GM23248 (cell line): Measurements from ENCODE around the gene RADIL. TPM values are rescaled to one million over a fixed set of nuclear protein-coding genes. Genes with fewer than 3 reads are reported as not detected.

Experiments used
- DNase-seq: peaks from one replicate; pipeline ENCODE4 v3.0.0-alpha.2; 2015
- H2AFZ ChIP-seq: fragments of 200-600 bp; sonication (generic); 2 replicates; pipeline ENCODE4 v1.6.1; 2016; ENCODE audit warnings: antibody characterized with exemption
- H3F3A ChIP-seq: fragments of 200-600 bp; sonication (generic); 2 replicates; pipeline ENCODE4 v1.6.1; 2016; ENCODE audit warnings: mild to moderate bottlenecking, antibody characterized with exemption, mixed run types; ENCODE audit not compliant: insufficient read depth
- H3K27ac ChIP-seq: fragments of 200-600 bp; sonication (generic); 2 replicates; pipeline ENCODE4 v1.5.1; 2016; ENCODE audit warnings: mild to moderate bottlenecking
- H3K27me3 ChIP-seq: fragments of 200-600 bp; sonication (generic); replicated peaks from 2 replicates; pipeline ENCODE4 v1.6.1; 2016; ENCODE audit warnings: mild to moderate bottlenecking; ENCODE audit not compliant: insufficient read depth
- H3K36me3 ChIP-seq: fragments of 200-600 bp; sonication (generic); 2 replicates; pipeline ENCODE4 v1.6.1; 2016; ENCODE audit warnings: low read depth, mild to moderate bottlenecking
- H3K4me1 ChIP-seq: fragments of 200-600 bp; sonication (generic); 2 replicates; pipeline ENCODE4 v1.6.1; 2016; ENCODE audit warnings: mild to moderate bottlenecking; ENCODE audit not compliant: insufficient read depth
- H3K4me2 ChIP-seq: fragments of 200-600 bp; sonication (generic); one replicate; pipeline ENCODE4 v1.6.1; 2016; ENCODE audit warnings: mild to moderate bottlenecking; ENCODE audit not compliant: unreplicated experiment
- H3K4me3 ChIP-seq: fragments of 200-600 bp; sonication (generic); 2 replicates; pipeline ENCODE4 v1.5.1; 2016; ENCODE audit warnings: mild to moderate bottlenecking
- H3K79me2 ChIP-seq: fragments of 200-600 bp; sonication (generic); 2 replicates; pipeline ENCODE4 v1.6.1; 2016; ENCODE audit warnings: mild to moderate bottlenecking; ENCODE audit not compliant: insufficient read depth
- H3K9ac ChIP-seq: fragments of 200-600 bp; sonication (generic); 2 replicates; pipeline ENCODE4 v1.6.1; 2016; ENCODE audit warnings: mild to moderate bottlenecking
- H3K9me2 ChIP-seq: fragments of 200-600 bp; sonication (generic); 2 replicates; pipeline ENCODE4 v1.6.1; 2016; ENCODE audit warnings: mixed run types, mild to moderate bottlenecking, moderate library complexity; ENCODE audit not compliant: insufficient read depth
- H3K9me3 ChIP-seq: fragments of 200-600 bp; sonication (generic); one replicate; pipeline ENCODE4 v1.6.1; 2017; ENCODE audit warnings: low read depth
- H4K20me1 ChIP-seq: fragments of 200-600 bp; sonication (generic); 2 replicates; pipeline ENCODE4 v1.6.0; 2016; ENCODE audit not compliant: insufficient read depth
- EZH2 ChIP-seq: fragments of 200-600 bp; sonication (generic); IDR thresholded peaks from 2 replicates; pipeline ENCODE4 v1.6.1; 2018; ENCODE audit warnings: antibody characterized with exemption, mild to moderate bottlenecking; ENCODE audit not compliant: insufficient read depth, poor library complexity, severe bottlenecking
- EZH2phosphoT487 ChIP-seq: fragments of 200-600 bp; sonication (generic); IDR thresholded peaks from 2 replicates; pipeline ENCODE4 v1.6.1; 2018; ENCODE audit warnings: antibody characterized with exemption, moderate library complexity, mild to moderate bottlenecking, low read depth; ENCODE audit not compliant: insufficient read depth
- WGBS, 2 experiments: methylation state at CpG; one replicate each; pipeline ENCODE4 v1.1.6; 2015 to 2017; ENCODE audit warnings: low lambda C conversion rate in 2 of 2, low coverage in 1 of 2; ENCODE audit errors: missing lambda C conversion rate in 2 of 2; 5-methylcytosine and 5-hydroxymethylcytosine counted together
- in situ Hi-C: fragments of 300-500 bp; cut with MboI; formaldehyde crosslinking; loops from 2 replicates; pipeline ENCODE4 v1.15.0; 2020
- polyA plus RNA-seq: library from polyadenylated mRNA; unstranded; fragments of >200 nt; fragmentation: Nextera tagmentation; extraction: Ambion mirVana; gene quantifications from 2 replicates; pipeline ENCODE4 v1.2.1, GENCODE V29; 2016
- total RNA-seq: library from RNA; depleted of rRNA; stranded (reverse); fragments of >200 nt; shearing (Covaris generic); gene quantifications from 2 replicates; pipeline ENCODE4 v1.2.3, GENCODE V29; 2014

Gene RADIL
- total and polyA plus RNA-seq, 2 experiments from 2014 or later: 0.55 to 4.3 TPM

GRCh38 chr7:4828720-4829383 is 54.7 kb downstream of the RADIL start:
- Histone ChIP-seq H3K36me3 (no peaks in the 10 kb centered on the region), H3K9me2 (no peaks in the 10 kb centered on the region), H3K4me2 (no peak overlapping the region), H3K9me3 (no peaks in the 10 kb centered on the region), H3K9ac (no peak overlapping the region), H3K4me1 (no peaks in the 10 kb centered on the region), H2AFZ (no peak overlapping the region), H3F3A (no peaks in the 10 kb centered on the region), H3K79me2 (no peaks in the 10 kb centered on the region), H4K20me1 (no peaks in the 10 kb centered on the region), H3K4me3 (no peak overlapping the region), H3K27ac (no peak overlapping the region), H3K27me3 (no peaks in the 10 kb centered on the region)
- DNase-seq: no peak
- TF ChIP-seq EZH2 (no peak), EZH2phosphoT487 (no peak)
- WGBS, 2 experiments: 78 to 84% methylated on average over 17 of the region's 17 CpGs
- in situ Hi-C loops: no loop called here

GRCh38 chr7:4825081-4825480 is 58.4 kb downstream of the RADIL start:
- Histone ChIP-seq H3F3A (no peaks in the 10 kb centered on the region), H3K36me3 (no peaks in the 10 kb centered on the region), H3K4me3 (no peak overlapping the region), H4K20me1 (no peaks in the 10 kb centered on the region), H3K27ac (no peak overlapping the region), H3K9ac (no peak overlapping the region), H3K9me2 (no peaks in the 10 kb centered on the region), H3K4me1 (no peaks in the 10 kb centered on the region), H3K27me3 (no peaks in the 10 kb centered on the region), H3K79me2 (no peaks in the 10 kb centered on the region), H2AFZ (no peak overlapping the region), H3K4me2 (no peak overlapping the region), H3K9me3 (no peaks in the 10 kb centered on the region)
- TF ChIP-seq EZH2phosphoT487: no peak
- TF ChIP-seq EZH2: no peak
- DNase-seq: no peak
- in situ Hi-C loops: no loop called here
- 89% methylated on average over 13 to 15 of the region's 15 CpGs for WGBS, 2 experiments

- H3K9ac ChIP-seq: no peak overlapping the region
- H3K27me3 ChIP-seq: no peaks in the 10 kb centered on the region
- in situ Hi-C loops: no loop called here
- no peaks in the 10 kb centered on the region for H3K4me1 ChIP-seq
- TF ChIP-seq EZH2 (no peak), EZH2phosphoT487 (no peak)
- DNase-seq: no peak
- no peak overlapping the region for H3K4me3 ChIP-seq
- H3F3A ChIP-seq: no peaks in the 10 kb centered on the region
- no peaks in the 10 kb centered on the region for H3K9me2 ChIP-seq
- H3K27ac ChIP-seq: no peak overlapping the region
- WGBS, 2 experiments: 85 to 90% methylated on average over 19 to 20 of the region's 20 CpGs
- no peaks in the 10 kb centered on the region for H4K20me1 ChIP-seq
- H2AFZ ChIP-seq: no peak overlapping the region
- H3K9me3 ChIP-seq: no peaks in the 10 kb centered on the region
- no peaks in the 10 kb centered on the region for H3K36me3 ChIP-seq
- H3K79me2 ChIP-seq: no peaks in the 10 kb centered on the region
- no peak overlapping the region for H3K4me2 ChIP-seq
Measured at GRCh38 chr7:4824120-4824775, 59.3 kb downstream of the RADIL start.

- Histone ChIP-seq H3K27me3 (no peaks in the 10 kb centered on the region), H3K36me3 (no peaks in the 10 kb centered on the region), H3K9ac (no peak overlapping the region), H3K27ac (no peak overlapping the region), H3F3A (no peaks in the 10 kb centered on the region), H2AFZ (no peak overlapping the region), H3K79me2 (no peaks in the 10 kb centered on the region), H3K4me2 (no peak overlapping the region), H3K9me3 (no peaks in the 10 kb centered on the region), H3K9me2 (no peaks in the 10 kb centered on the region), H3K4me1 (no peaks in the 10 kb centered on the region), H3K4me3 (no peak overlapping the region), H4K20me1 (no peaks in the 10 kb centered on the region)
- no peak for DNase-seq
- 76% methylated on average over 14 of the region's 14 CpGs for WGBS, 2 experiments
- in situ Hi-C loops: no loop called here
- TF ChIP-seq EZH2phosphoT487: no peak
- no peak for TF ChIP-seq EZH2
Measured at GRCh38 chr7:4823441-4824119, 59.9 kb downstream of the RADIL start.
